Glomerular endothelial cell (primary cell): ENCODE measurements around the gene STIMATE. TPM values are rescaled to one million over a fixed set of nuclear protein-coding genes. Genes with fewer than 3 reads are reported as not detected.

Experiments used
- DNase-seq: peaks from one replicate; pipeline ENCODE4 v3.0.0-alpha.2; 2011; ENCODE audit warnings: low read depth, low spot score; ENCODE audit errors: extremely low read depth
- total RNA-seq: library from RNA; depleted of rRNA; stranded (reverse); fragments of >200 nt; gene quantifications from 2 replicates; pipeline ENCODE4 v1.2.3, GENCODE V29; 2015

STIMATE gene
- total RNA-seq, 1 donor from 2014 or later: 28.5 TPM

- no peak for DNase-seq
Measured at GRCh38 chr3:52872245-52872644, 25.1 kb downstream of the STIMATE start.

- DNase-seq: no peak
Measured at GRCh38 chr3:52871761-52872160, 25.6 kb downstream of the STIMATE start.

GRCh38 chr3:52870471-52870870 lies 26.9 kb downstream of the STIMATE start:
- DNase-seq: no peak

- DNase-seq: no peak
Measured at GRCh38 chr3:52866427-52866826, 30.9 kb downstream of the STIMATE start.

- no peak for DNase-seq
Measured at GRCh38 chr3:52865994-52866393, 31.4 kb downstream of the STIMATE start.

GRCh38 chr3:52860424-52860768 lies 37.0 kb downstream of the STIMATE start:
- DNase-seq: no peak

- DNase-seq: no peak
Measured at GRCh38 chr3:52859686-52860423, 37.5 kb downstream of the STIMATE start.

GRCh38 chr3:52857864-52858263 lies 39.5 kb downstream of the STIMATE start:
- DNase-seq: no peak

GRCh38 chr3:52857133-52857532 lies 40.2 kb downstream of the STIMATE start:
- no peak for DNase-seq

GRCh38 chr3:52856666-52857065 lies 40.7 kb downstream of the STIMATE start:
- no peak for DNase-seq

GRCh38 chr3:52854013-52854412 lies 43.3 kb downstream of the STIMATE start:
- no peak for DNase-seq

GRCh38 chr3:52852419-52852818 lies 44.9 kb downstream of the STIMATE start:
- DNase-seq: no peak

- DNase-seq: no peak
Measured at GRCh38 chr3:52851348-52851747, 46.0 kb downstream of the STIMATE start.

- DNase-seq: no peak
Measured at GRCh38 chr3:52849656-52850055, 47.7 kb downstream of the STIMATE start.

GRCh38 chr3:52848617-52849016 lies 48.7 kb downstream of the STIMATE start:
- no peak for DNase-seq

GRCh38 chr3:52847726-52848125 lies 49.6 kb downstream of the STIMATE start:
- no peak for DNase-seq

GRCh38 chr3:52847241-52847640 lies 50.1 kb downstream of the STIMATE start:
- DNase-seq: no peak

GRCh38 chr3:52846432-52846965 lies 50.8 kb downstream of the STIMATE start:
- DNase-seq: no peak

- no peak for DNase-seq
Measured at GRCh38 chr3:52845691-52846431, 51.5 kb downstream of the STIMATE start.

GRCh38 chr3:52845157-52845556 lies 52.2 kb downstream of the STIMATE start:
- DNase-seq: no peak

GRCh38 chr3:52844290-52844975 lies 52.9 kb downstream of the STIMATE start:
- DNase-seq: no peak
